ENCODE results near the gene IL21R.

DNA sequence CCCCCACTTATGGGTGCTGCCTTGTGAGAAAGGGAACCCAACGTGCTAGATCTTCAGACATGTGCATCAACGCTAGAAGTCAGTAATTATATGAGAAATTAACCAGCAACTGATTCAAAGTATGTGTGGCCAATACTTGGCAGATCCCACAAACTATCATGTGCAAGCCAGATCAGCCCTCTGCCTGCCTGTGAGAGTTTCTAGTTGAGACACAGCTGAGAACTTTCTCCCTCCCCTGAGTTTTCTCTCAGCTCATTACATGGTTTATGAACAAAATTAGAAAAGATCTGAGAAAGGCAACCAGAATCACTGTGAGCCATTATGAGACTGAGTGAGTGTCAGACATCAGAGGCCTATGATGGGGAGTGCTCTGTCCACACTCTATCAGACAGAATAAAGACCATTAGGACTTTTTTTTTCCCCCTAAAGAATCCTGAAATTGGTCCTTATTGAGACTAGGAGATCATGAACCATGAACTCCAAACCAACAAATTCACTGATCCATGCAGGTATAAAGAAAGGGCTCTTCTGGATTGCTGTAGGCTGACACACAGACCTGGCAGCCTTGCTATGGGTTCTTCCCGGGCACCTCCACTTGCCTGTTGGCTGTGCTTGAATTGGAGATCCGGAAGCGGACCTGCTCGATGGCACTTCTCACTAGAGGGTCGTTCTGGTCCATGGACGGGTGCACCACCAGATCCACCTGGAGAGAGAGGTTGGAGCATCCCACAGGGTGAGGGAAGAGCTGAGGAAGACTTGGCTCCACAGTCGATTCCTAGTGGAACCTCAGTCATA, 96.3 kb downstream of the IL21R start:
- TF ChIP-seq POLR2AphosphoS5 (IDR thresholded peaks at IDR 0.05; ENCODE audit: insufficient read depth, low read depth, low read length) (no peak), POLR2A (IDR thresholded peaks at IDR 0.05; ENCODE audit: low read depth, low read length) (no peak), JUN (IDR thresholded peaks at IDR 0.05; ENCODE audit: borderline replicate concordance, insufficient read depth, insufficient read length, low read depth) (no peak), EZH2 (IDR thresholded peaks at IDR 0.05; ENCODE audit: borderline replicate concordance, low read depth, low read length, severe bottlenecking) (no peak), GATA2 (IDR thresholded peaks at IDR 0.05; ENCODE audit: insufficient read depth, insufficient read length, low read depth, low read length) (no peak), FOS (IDR thresholded peaks at IDR 0.05; ENCODE audit: borderline replicate concordance, insufficient read depth, low read length) (no peak), MYC (IDR thresholded peaks at IDR 0.05; ENCODE audit: low read depth, low read length) (no peak)
- TF ChIP-seq, protein P1, sequence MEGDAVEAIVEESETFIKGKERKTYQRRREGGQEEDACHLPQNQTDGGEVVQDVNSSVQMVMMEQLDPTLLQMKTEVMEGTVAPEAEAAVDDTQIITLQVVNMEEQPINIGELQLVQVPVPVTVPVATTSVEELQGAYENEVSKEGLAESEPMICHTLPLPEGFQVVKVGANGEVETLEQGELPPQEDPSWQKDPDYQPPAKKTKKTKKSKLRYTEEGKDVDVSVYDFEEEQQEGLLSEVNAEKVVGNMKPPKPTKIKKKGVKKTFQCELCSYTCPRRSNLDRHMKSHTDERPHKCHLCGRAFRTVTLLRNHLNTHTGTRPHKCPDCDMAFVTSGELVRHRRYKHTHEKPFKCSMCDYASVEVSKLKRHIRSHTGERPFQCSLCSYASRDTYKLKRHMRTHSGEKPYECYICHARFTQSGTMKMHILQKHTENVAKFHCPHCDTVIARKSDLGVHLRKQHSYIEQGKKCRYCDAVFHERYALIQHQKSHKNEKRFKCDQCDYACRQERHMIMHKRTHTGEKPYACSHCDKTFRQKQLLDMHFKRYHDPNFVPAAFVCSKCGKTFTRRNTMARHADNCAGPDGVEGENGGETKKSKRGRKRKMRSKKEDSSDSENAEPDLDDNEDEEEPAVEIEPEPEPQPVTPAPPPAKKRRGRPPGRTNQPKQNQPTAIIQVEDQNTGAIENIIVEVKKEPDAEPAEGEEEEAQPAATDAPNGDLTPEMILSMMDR (IDR thresholded peaks at IDR 0.05; ENCODE audit: extremely low read depth in 1 of 2, insufficient read depth in 1 of 2, low read depth in 1 of 2, low read length in 2 of 2): no peak
- TF ChIP-seq, protein P2, sequence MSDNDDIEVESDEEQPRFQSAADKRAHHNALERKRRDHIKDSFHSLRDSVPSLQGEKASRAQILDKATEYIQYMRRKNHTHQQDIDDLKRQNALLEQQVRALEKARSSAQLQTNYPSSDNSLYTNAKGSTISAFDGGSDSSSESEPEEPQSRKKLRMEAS (IDR thresholded peaks at IDR 0.05; ENCODE audit: insufficient read depth, insufficient read length): no peak
